ENCODE data around the gene SSU72.
A peak's percentile ranks its signal among the peaks of the same experiment; 100 is the strongest.

SSU72 gene

GRCh38 chr1:1574721-1575537 lies at the start of gene SSU72:
TSS of gene SSU72 (minus strand) at chr1:1574863. CDS start at chr1:1574557, 306 bp downstream.
- peak; percentile 35 to 73 for DNase-seq

DNA sequence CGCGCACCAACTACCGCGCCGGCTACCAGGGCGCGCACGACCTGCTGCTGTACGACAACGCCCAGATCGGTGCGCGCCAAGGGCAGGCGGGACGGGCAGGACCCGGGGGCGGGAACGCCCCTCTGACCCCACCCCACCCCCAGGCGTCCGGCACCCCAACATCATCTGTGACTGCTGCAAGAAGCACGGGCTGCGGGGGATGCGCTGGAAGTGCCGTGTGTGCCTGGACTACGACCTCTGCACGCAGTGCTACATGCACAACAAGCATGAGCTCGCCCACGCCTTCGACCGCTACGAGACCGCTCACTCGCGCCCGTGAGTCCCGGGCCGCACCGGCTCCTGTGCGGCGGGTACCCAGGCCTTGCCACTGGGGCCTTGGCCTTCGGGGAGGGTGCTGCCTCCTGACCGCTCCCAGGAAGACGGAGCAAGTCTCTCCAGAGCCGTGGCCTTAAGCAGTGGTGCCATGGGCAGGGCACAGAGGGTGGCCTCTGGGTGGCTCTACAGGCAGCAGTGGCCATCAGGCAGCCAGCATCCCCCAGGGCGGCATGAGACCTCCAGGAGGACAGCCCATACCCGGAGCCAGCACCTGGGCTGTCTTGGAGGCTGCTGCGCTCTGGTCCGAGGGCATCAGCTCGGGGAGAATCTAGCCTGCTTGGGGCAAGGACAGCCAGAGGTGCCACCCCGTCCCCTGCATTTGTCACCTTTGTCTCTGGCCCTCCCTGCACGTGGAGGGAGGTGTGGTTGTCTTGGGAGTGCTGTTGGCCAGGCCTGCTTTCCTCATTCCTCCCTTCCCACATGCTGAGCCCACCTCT lies 49.2 kb upstream of the SSU72 start:
- DNase-seq: no peak

GRCh38 chr1:1623181-1623630 lies 48.5 kb upstream of the SSU72 start:
- DNase-seq: no peak

- no peak for DNase-seq
Observed at GRCh38 chr1:1622788-1623094, 48.1 kb upstream of the SSU72 start.

- no peak for DNase-seq
Observed at GRCh38 chr1:1622010-1622787, 47.5 kb upstream of the SSU72 start.

DNA sequence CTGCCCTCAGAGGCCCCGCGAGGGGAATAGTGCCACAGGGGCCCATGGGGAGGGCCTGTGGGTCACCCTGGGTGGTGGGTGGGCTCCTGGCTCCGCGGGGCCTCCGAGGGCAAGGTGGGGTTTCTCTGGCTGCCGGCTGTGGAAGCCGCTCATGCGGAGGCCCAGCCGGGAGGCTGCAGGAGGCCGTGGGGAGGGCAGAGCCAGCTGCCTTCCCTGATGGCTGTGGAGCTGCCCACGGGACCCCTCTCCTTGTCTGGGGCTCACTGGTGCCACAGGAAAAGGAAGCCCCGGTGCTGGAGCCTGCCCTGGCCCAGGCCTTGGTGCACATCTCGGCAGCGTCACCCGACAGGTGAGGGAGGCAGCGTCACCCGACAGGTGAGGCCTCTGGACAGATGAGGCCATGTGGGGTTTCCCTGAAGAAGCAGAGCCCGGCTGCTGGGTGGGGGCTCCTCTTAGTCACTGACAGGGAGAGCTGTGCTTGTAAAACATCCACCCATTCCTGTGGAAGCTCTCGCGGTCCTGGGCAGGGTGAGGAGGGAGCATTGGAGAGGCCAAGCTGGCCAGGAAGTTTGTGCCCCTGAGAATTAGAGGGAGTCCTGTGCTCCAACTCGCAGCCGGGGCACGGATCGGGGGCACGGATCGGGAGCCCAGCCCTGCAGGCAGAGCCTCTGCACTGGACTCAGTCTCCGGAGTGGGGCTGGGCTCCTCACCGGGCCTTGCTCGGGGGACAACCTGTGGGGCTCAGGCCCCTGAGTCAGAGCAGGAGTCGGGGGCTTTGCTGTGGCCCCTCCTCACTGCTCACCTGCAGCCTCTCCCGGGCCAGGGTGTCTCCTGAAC lies 46.7 kb upstream of the SSU72 start:
- no peak for DNase-seq

- DNase-seq: no peak
Observed at GRCh38 chr1:1620433-1621139, 45.9 kb upstream of the SSU72 start.

DNA sequence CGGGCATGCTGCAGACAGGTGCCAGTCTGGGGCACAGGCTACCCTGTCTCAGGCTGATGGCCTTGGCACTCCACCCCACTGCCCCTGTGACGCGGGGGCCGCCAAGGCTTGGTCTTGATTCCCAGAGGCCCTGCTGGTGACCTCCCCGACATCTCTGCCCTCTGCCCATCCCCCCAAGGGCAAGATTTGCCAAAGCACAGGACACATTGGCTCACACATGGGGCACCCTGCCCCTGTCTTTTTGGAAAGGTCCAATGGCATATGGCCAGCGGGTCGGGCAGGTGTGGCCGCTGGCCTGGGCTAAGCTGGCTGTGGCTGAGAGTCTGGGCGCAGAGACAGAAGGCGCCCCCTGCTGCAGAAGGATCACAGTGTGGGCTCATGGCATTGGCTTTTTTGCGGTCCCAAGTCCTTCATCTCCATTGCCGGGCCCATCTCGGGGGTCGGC lies 45.3 kb upstream of the SSU72 start:
- no peak for DNase-seq

DNA sequence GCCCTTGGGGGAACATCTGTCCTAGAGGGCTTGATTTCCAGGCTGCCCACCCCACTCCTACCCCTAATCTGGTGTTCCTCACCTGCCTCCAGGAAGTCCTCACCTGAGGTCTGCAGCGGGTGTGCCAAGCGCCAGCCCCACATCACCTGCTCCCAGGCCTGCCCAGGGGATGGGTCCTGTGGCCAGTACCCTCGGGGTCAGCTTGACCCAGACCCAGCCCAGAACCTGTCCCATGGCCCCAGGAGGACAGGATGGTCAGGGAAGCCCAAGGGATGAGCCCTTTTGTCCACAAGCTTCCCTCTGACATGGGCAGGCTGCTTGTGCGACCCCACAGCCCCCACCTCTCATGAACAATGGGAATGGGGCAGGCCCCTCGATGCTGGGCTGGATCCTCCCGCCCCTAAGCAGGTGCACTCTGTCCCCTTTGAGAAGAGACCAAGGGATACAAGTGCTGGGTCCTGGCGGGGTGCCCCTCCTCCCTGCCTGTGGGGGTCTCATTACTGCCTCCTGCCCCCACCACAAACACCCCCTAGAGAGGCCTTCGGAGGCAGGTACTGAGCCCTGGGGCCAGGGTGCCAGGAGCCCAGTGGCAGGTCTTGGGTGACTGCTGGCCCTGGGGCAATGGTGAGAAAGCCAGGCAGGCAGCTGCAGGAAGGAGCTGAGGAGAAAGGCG lies 43.9 kb upstream of the SSU72 start:
- DNase-seq: no peak

DNA sequence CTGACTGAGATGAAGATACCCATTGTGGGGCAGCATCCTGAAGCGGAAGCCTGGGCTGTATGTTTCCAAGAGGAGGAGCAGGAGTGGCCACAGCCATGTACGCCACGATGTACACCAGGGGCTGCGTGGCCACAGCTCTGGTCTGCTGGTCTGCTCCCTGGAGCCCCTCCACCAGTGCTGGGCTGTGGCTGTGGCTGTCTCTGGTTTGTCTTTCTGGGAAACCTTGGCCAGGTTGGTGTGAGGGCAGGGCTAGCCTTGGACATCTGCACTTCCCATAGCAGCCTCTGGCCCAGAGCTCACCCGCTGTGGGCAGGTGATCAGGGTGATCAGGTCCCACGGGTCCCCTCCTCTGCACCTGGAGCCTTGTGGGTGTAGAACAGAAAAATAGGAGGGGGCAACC lies 43.3 kb upstream of the SSU72 start:
- DNase-seq: no peak

- DNase-seq: no peak
Observed at GRCh38 chr1:1617516-1617915, 42.9 kb upstream of the SSU72 start.

DNA sequence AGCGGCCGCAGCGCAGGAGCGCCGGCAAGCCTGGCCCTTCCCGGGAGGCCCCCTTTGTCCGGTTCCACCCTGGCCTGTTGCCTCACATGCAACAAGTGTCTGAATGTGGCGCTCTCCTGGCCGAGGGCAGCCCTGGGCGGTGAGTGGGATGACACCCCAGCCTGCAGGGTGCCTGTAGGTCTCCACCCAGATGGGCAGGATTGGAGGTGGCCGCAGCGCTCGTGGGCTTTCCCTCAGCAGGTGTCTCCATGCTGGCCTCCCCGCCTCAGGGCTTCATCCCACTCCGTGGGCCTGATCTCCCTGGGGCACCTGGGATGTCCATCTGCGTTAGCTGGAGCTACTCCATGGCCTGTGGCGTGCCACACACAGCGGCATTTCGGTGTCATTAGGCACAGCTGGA lies 42.2 kb upstream of the SSU72 start:
- DNase-seq: no peak

- DNase-seq: no peak
Observed at GRCh38 chr1:1616045-1616790, 41.6 kb upstream of the SSU72 start.

- peak; percentile 84 to 87 for DNase-seq
Observed at GRCh38 chr1:1615256-1616044, 40.8 kb upstream of the SSU72 start, which contains the start of gene MIB2. TSS of gene MIB2 (plus strand) at chr1:1615500. CDS start at chr1:1623453, 7,953 bp downstream.

GRCh38 chr1:1614954-1615255 lies 40.2 kb upstream of the SSU72 start:
- DNase-seq: no peak

GRCh38 chr1:1614204-1614953 lies 39.7 kb upstream of the SSU72 start:
- no peak for DNase-seq

GRCh38 chr1:1613509-1614082 lies 38.9 kb upstream of the SSU72 start:
- DNase-seq: no peak

- DNase-seq: no peak
Observed at GRCh38 chr1:1612104-1612400, 37.4 kb upstream of the SSU72 start.

- DNase-seq: no peak
Observed at GRCh38 chr1:1610796-1611195, 36.1 kb upstream of the SSU72 start.
